HCT116 (cell line): ENCODE results near the gene MSMB. TPM values are rescaled to one million over a fixed set of nuclear protein-coding genes. Genes with fewer than 3 reads are reported as not detected.

Experiments
- ATAC-seq: fragments of 200-7000 bp; cut with Tn5 transposase; 2 replicates; pipeline ENCODE4 v1.9.1; 2020; ENCODE audit warnings: mild to moderate bottlenecking, moderate library complexity
- BruUV-seq: library from RNA; stranded (reverse); fragments of 400-500 nt; replicated peaks from 2 replicates; lab custom pipeline; 2021; lab: Mats Ljungman, UMichigan
- CTCF ChIA-PET: fragments of 300-600 bp; sonication (Branson Sonifier 250); formaldehyde crosslinking; loops from one replicate; lab custom pipeline; 2021; ENCODE audit warnings: antibody characterized with exemption; lab: Charles Lee
- POLR2A ChIA-PET: fragments of 300-600, 350-600 bp; sonication (Branson Sonifier 250); formaldehyde crosslinking; loops from one replicate; lab custom pipeline; 2021; ENCODE audit warnings: antibody characterized with exemption; lab: Charles Lee
- RAD21 ChIA-PET, 2 experiments: fragments of 300-600 bp; sonication (Branson Sonifier 250); formaldehyde crosslinking; loops; one replicate each; lab custom pipeline; 2023; ENCODE audit warnings: low total read pairs in 2 of 2; ENCODE audit not compliant: uncharacterized antibody in 2 of 2, unreplicated experiment in 2 of 2, low non-redundant PET in 1 of 2; lab: Charles Lee
- DNase-seq: peaks from one replicate; pipeline ENCODE4 v3.0.0-alpha.2; 2010; ENCODE audit warnings: low read depth, low spot score
- H2AFZ ChIP-seq: fragments of 200-600 bp; shearing (Covaris generic), sonication (generic); 2 replicates; pipeline ENCODE4 v1.6.1; 2017; ENCODE audit warnings: low read depth, mixed run types, mixed read lengths, antibody characterized with exemption, low read length; ENCODE audit not compliant: poor library complexity, severe bottlenecking
- H3K27ac ChIP-seq: 2 replicates; pipeline ENCODE4 v1.5.1; 2012; ENCODE audit warnings: low read depth, low read length
- H3K27me3 ChIP-seq: fragments of 200-600 bp; sonication (generic); 2 replicates; pipeline ENCODE4 v1.6.1; 2016; ENCODE audit warnings: mixed run types, low read length, mixed read lengths; ENCODE audit not compliant: insufficient read depth
- H3K36me3 ChIP-seq, 2 experiments: fragments of 200-500 bp in 1 of 2; fragments of 200-600 bp in 1 of 2; sonication (Bioruptor generic) in 1 of 2; sonication (generic) in 1 of 2; 2 replicates each; pipeline versions ENCODE4 v1.5.1 to v1.6.1; 2014 to 2016; ENCODE audit warnings: low read length in 2 of 2, inconsistent platforms in 1 of 2, mixed read lengths in 1 of 2, mixed run types in 1 of 2; ENCODE audit not compliant: insufficient read depth in 2 of 2, control insufficient read depth in 1 of 2
- H3K4me1 ChIP-seq, 2 experiments: fragments of 200-600 bp in 1 of 2; sonication (generic) in 1 of 2; 2 replicates each; pipeline versions ENCODE4 v1.5.1 to v1.6.1; 2012 to 2017; ENCODE audit warnings: low read length in 2 of 2, inconsistent platforms in 1 of 2, mild to moderate bottlenecking in 1 of 2, mixed read lengths in 1 of 2, mixed run types in 1 of 2, moderate library complexity in 1 of 2; ENCODE audit not compliant: insufficient read depth in 2 of 2, control insufficient read depth in 1 of 2
- H3K4me2 ChIP-seq: fragments of 200-600 bp; sonication (generic); 2 replicates; pipeline ENCODE4 v1.6.1; 2017; ENCODE audit warnings: mixed run types, low read length, mixed read lengths
- H3K4me3 ChIP-seq, 2 experiments: fragments of 200-600 bp in 1 of 2; sonication (generic) in 1 of 2; replicated peaks in 1 of 2; 2 replicates each; pipeline ENCODE4 v1.5.1; 2011 to 2016; ENCODE audit warnings: low read length in 2 of 2, control low read depth in 1 of 2, low read depth in 1 of 2, mild to moderate bottlenecking in 1 of 2, mixed read lengths in 1 of 2, mixed run types in 1 of 2
- H3K79me2 ChIP-seq: fragments of 200-600 bp; sonication (generic); 2 replicates; pipeline ENCODE4 v1.6.1; 2017; ENCODE audit warnings: mild to moderate bottlenecking, mixed run types, low read length, moderate library complexity, mixed read lengths; ENCODE audit not compliant: insufficient read depth
- H3K9ac ChIP-seq: fragments of 200-600 bp; sonication (generic); 2 replicates; pipeline ENCODE4 v1.6.1; 2016; ENCODE audit warnings: low read length, mixed read lengths
- H3K9me2 ChIP-seq: fragments of 200-600 bp; sonication (generic), shearing (Covaris generic); 2 replicates; pipeline ENCODE4 v1.6.1; 2017; ENCODE audit warnings: mixed run types, mild to moderate bottlenecking, moderate library complexity; ENCODE audit not compliant: insufficient read depth
- H3K9me3 ChIP-seq, 2 experiments: fragments of 200-500 bp in 1 of 2; fragments of 200-600 bp in 1 of 2; sonication (Bioruptor generic) in 1 of 2; sonication (generic) in 1 of 2; 2 replicates each; pipeline ENCODE4 v1.6.1; 2014 to 2017; ENCODE audit warnings: low read length in 2 of 2, mixed read lengths in 2 of 2, inconsistent platforms in 1 of 2, low read depth in 1 of 2, mild to moderate bottlenecking in 1 of 2, mixed run types in 1 of 2, moderate library complexity in 1 of 2; ENCODE audit not compliant: control insufficient read depth in 1 of 2, insufficient read depth in 1 of 2
- H4K20me1 ChIP-seq: fragments of 200-600 bp; sonication (generic), shearing (Covaris generic); 2 replicates; pipeline ENCODE4 v1.6.1; 2017; ENCODE audit warnings: mixed run types, mild to moderate bottlenecking, moderate library complexity; ENCODE audit not compliant: insufficient read depth
- CBX3 ChIP-seq: IDR thresholded peaks from 2 replicates; pipeline ENCODE4 v1.6.1; 2012; ENCODE audit warnings: low read depth
- CEBPB ChIP-seq: IDR thresholded peaks from 2 replicates; pipeline ENCODE4 v1.6.1; 2012; ENCODE audit warnings: low read depth
- EGR1 ChIP-seq: IDR thresholded peaks from 2 replicates; pipeline ENCODE4 v1.6.1; 2012; ENCODE audit warnings: low read depth
- ELF1 ChIP-seq: IDR thresholded peaks from 2 replicates; pipeline ENCODE4 v1.6.1; 2012; ENCODE audit warnings: low read depth, borderline replicate concordance
- EZH2 ChIP-seq: fragments of 200-600 bp; sonication (generic); IDR thresholded peaks from 2 replicates; pipeline ENCODE4 v1.6.1; 2017; ENCODE audit warnings: antibody characterized with exemption, mixed run types
- EZH2phosphoT487 ChIP-seq: fragments of 200-600 bp; IDR thresholded peaks from 2 replicates; pipeline ENCODE4 v1.6.1; 2018; ENCODE audit warnings: antibody characterized with exemption, borderline replicate concordance
- FOSL1 ChIP-seq: IDR thresholded peaks from 2 replicates; pipeline ENCODE4 v1.6.1; 2012; ENCODE audit warnings: low read depth
- MAX ChIP-seq: IDR thresholded peaks from 2 replicates; pipeline ENCODE4 v1.6.1; 2012
- RAD21 ChIP-seq: IDR thresholded peaks from 2 replicates; pipeline ENCODE4 v1.6.1; 2012; ENCODE audit warnings: low read depth, mild to moderate bottlenecking
- SIN3A ChIP-seq: IDR thresholded peaks from 2 replicates; pipeline ENCODE4 v1.6.1; 2012; ENCODE audit warnings: low read depth
- SRF ChIP-seq: IDR thresholded peaks from 2 replicates; pipeline ENCODE4 v1.6.1; 2012; ENCODE audit warnings: low read depth
- TCF7L2 ChIP-seq: IDR thresholded peaks from 2 replicates; pipeline ENCODE4 v1.7.0; 2011; ENCODE audit warnings: borderline replicate concordance, inconsistent platforms; ENCODE audit not compliant: insufficient read depth, insufficient read length; ENCODE audit errors: extremely low read depth
- YY1 ChIP-seq: IDR thresholded peaks from 2 replicates; pipeline ENCODE4 v1.6.1; 2011; ENCODE audit warnings: low read length, low read depth, moderate library complexity, mild to moderate bottlenecking; ENCODE audit not compliant: insufficient replicate concordance; ENCODE audit errors: extremely low read depth
- intact Hi-C: fragments of 100-400 bp; cut with micrococcal nuclease; formaldehyde crosslinking; loops from 2 replicates; pipeline ENCODE4 v1.10.0; 2022
- total RNA-seq: library from RNA; stranded (reverse); gene quantifications from one replicate; pipeline ENCODE4 v1.2.1, GENCODE V29; 2021; ENCODE audit not compliant: unreplicated experiment
- TF ChIP-seq, protein P1 (sequence below): IDR thresholded peaks from 2 replicates; pipeline ENCODE4 v1.6.1; 2011; ENCODE audit warnings: mild to moderate bottlenecking, low read length, moderate library complexity; ENCODE audit not compliant: insufficient replicate concordance; ENCODE audit errors: extremely low read depth
- TF ChIP-seq, protein P2 (sequence below): IDR thresholded peaks from 2 replicates; pipeline ENCODE4 v1.6.1; 2012

The MSMB gene
- total RNA-seq, 1 experiment from 2014 or later, result not detected

DNA sequence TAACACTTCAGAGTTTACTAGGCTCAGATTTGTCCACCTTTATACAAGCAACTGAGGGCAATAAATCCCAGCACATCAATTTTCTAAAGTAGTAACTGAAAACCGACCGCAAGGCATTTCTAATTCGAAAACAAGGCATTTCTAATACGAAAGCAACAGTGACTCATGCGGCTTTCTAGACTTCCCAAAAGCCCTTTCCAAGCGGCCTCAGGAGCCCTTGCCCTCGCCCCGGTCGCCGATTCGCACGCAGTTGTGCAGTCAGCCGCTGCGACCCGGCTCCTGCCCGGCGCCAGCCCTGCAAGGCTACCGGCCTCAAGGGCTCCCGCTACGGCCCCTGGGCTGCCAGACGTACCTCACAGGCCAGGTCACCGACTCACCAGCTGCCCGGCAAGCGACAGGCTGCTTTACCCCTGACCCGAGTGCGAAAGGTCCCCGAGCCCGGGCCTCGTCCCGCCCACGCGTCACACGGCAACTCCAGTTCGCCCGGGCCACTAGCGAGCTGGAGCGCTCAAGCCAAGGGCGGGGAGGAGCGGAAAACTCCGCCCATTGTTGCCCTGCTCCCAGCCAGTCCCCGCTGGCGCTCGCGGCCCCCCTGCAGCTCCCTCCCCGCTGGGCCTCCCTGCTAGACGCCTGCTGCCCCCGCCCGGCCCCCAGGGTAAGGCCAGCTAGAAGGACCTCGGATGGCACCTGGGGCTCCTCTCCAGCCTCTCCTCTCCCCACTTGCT is 22.9 kb downstream of the MSMB start (continued):
- TF ChIP-seq SIN3A, result no peak
- no peak for TF ChIP-seq EZH2phosphoT487
- TF ChIP-seq, protein P1, sequence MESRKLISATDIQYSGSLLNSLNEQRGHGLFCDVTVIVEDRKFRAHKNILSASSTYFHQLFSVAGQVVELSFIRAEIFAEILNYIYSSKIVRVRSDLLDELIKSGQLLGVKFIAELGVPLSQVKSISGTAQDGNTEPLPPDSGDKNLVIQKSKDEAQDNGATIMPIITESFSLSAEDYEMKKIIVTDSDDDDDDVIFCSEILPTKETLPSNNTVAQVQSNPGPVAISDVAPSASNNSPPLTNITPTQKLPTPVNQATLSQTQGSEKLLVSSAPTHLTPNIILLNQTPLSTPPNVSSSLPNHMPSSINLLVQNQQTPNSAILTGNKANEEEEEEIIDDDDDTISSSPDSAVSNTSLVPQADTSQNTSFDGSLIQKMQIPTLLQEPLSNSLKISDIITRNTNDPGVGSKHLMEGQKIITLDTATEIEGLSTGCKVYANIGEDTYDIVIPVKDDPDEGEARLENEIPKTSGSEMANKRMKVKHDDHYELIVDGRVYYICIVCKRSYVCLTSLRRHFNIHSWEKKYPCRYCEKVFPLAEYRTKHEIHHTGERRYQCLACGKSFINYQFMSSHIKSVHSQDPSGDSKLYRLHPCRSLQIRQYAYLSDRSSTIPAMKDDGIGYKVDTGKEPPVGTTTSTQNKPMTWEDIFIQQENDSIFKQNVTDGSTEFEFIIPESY, result no peak
- TF ChIP-seq, protein P2, sequence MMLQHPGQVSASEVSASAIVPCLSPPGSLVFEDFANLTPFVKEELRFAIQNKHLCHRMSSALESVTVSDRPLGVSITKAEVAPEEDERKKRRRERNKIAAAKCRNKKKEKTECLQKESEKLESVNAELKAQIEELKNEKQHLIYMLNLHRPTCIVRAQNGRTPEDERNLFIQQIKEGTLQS, result no peak
- TF ChIP-seq CEBPB, result no peak
- no peak for TF ChIP-seq EZH2
- peak; percentile 97 for TF ChIP-seq EGR1
- TF ChIP-seq RAD21, result peak; percentile 52
- peak; percentile 20; the same call in 1 of the 2 replicates for TF ChIP-seq MAX
- no peak; the same call in 1 of the 2 replicates for TF ChIP-seq CBX3

DNA sequence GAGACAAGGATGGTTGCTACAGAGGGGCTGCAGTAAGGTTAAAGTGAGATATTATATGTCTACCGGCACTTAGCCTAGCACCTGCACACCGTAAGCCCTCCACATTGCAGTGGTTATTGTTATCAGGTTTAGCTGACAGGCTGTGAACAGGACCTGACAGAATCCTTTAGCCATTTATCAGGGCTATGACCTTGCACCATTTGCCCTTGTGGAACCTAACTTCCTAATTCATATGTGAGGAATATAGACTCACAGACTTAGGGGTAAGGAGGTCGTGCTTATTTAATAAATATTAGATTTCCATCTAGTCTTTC is 25.8 kb downstream of the MSMB start:
- RAD21 ChIA-PET, result no interaction called here
- Histone ChIP-seq H3K4me2 (no peak overlapping the region), H3K9ac (no peak overlapping the region)
- TF ChIP-seq EZH2phosphoT487, result no peak
- TF ChIP-seq YY1, result no peak
- no peak for TF ChIP-seq MAX
- no peak for TF ChIP-seq FOSL1
- no peak for TF ChIP-seq TCF7L2
- no peak for TF ChIP-seq SRF
- no peak for TF ChIP-seq ELF1
- TF ChIP-seq, all 23 proteins: peak for 0
- no peaks in the 10 kb centered on the region for H3K9me2 ChIP-seq
- no peak overlapping the region for H2AFZ ChIP-seq
- no peaks in the 10 kb centered on the region for H3K36me3 ChIP-seq
- ATAC-seq (no peak), DNase-seq (no peak)
- intact Hi-C loops, result no loop called here
- H4K20me1 ChIP-seq, result peaks cover 9% of the 10 kb centered on the region; the same call in 1 of the 2 replicates
- H3K4me3 ChIP-seq, result no peak overlapping the region
- ChIA-PET CTCF (no interaction called here), POLR2A (no interaction called here)
- no peaks in the 10 kb centered on the region for H3K27me3 ChIP-seq
- peaks cover 21 to 34% of the 10 kb centered on the region in 2 experiments for H3K4me1 ChIP-seq
- H3K79me2 ChIP-seq, result peaks cover 95% of the 10 kb centered on the region
- no peaks in the 10 kb centered on the region for H3K9me3 ChIP-seq
- no TSS peak for BruUV-seq
- H3K27ac ChIP-seq, result no peak overlapping the region
